Bronchial epithelial cell (primary cell): ENCODE data around the gene VSIG10. TPM values are rescaled to one million over a fixed set of nuclear protein-coding genes. Genes with fewer than 3 reads are reported as not detected.

Source experiments
- DNase-seq: peaks from one replicate; pipeline ENCODE4 v3.0.0-alpha.2; 2010; ENCODE audit warnings: low read depth
- FAIRE-seq: peaks from 2 replicates; lab custom pipeline; 2011; peaks lifted over from hg19 to GRCh38; lab: Jason Lieb, UNC
- H3K27me3 ChIP-seq: 2 replicates; pipeline ENCODE4 v1.5.1; 2011; ENCODE audit warnings: low read length; ENCODE audit not compliant: control insufficient read depth, insufficient read depth
- H3K36me3 ChIP-seq: 2 replicates; pipeline ENCODE4 v1.5.1; 2011; ENCODE audit warnings: low read length; ENCODE audit not compliant: control insufficient read depth, insufficient read depth
- H3K4me3 ChIP-seq: 2 replicates; pipeline ENCODE4 v1.5.1; 2011; ENCODE audit warnings: mild to moderate bottlenecking, low read depth, low read length, control low read depth
- CTCF ChIP-seq: IDR thresholded peaks from 2 replicates; pipeline ENCODE4 v1.5.1; 2011; ENCODE audit warnings: mild to moderate bottlenecking, moderate library complexity, low read length, control low read depth, inconsistent platforms; ENCODE audit not compliant: insufficient read depth, severe bottlenecking
- total RNA-seq: library from RNA; depleted of rRNA; stranded (reverse); fragments of >200 nt; gene quantifications from 2 replicates; pipeline ENCODE4 v1.2.1, GENCODE V29; 2014

The VSIG10 gene
- total RNA-seq, 1 donor from 2014 or later: 20.0 TPM

DNA sequence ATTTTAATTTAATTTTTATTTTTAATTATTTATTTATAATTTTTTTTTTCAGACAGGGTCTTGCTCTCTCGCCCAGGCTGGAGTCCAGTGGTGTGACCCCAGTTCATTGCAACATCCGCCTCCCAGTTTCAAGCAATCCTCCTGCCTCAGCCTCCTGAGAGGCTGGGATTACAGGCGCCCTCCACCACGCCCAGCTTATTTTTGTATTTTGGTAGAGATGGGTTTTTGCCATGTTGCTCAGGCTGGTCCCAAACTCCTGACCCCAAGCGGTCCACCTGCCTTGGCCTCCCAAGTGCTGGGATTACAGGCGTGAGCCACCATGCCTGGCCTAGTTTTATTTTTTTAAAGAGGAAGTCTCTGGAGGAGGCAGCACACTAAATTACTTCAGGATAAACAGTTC lies 18.5 kb upstream of the VSIG10 start:
- Histone ChIP-seq H3K27me3 (no peaks in the 10 kb centered on the region), H3K4me3 (no peak overlapping the region), H3K36me3 (no peaks in the 10 kb centered on the region)
- FAIRE-seq (no peak), DNase-seq (no peak)
- TF ChIP-seq CTCF: no peak

DNA sequence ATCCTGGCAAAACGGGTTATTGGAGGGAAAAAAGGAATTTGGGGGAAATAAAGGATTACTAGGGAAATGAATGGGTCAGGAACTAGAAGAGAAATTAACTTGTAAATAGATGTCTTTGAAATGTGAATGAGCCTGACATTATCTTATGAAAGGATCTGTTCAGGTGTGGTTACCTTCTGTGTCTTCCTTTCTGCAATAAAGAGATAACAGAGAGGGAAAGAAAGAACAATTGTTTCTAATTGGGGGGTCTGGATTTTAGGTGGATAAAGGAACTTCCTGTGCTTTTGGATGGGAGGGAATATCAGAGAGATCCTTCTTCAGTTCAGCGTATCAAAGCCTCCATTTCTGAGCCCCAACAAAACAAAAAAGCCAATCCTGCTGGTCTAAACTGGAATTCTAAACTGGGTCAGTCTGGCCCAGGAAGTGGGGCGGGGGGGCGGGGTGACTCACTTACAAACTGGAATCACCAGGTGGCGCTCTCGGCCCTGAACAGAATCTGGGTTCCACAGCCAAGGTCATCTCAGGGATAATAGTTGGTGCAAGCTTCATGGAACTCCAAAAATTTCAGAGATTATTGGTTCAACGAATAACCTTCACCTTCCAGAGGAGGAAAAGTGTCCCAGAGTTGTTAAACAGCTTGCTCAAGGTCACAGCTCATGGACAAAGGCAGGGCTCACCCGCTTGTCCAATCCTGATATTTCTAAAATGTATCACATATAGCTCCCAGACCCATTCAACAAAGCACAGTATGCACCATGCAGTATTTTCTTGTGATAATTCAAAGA lies 17.0 kb upstream of the VSIG10 start:
- no peaks in the 10 kb centered on the region for H3K27me3 ChIP-seq
- FAIRE-seq (no peak), DNase-seq (peak; percentile 40)
- peak; percentile 64 for TF ChIP-seq CTCF
- no peak overlapping the region for H3K4me3 ChIP-seq
- H3K36me3 ChIP-seq: no peaks in the 10 kb centered on the region

DNA sequence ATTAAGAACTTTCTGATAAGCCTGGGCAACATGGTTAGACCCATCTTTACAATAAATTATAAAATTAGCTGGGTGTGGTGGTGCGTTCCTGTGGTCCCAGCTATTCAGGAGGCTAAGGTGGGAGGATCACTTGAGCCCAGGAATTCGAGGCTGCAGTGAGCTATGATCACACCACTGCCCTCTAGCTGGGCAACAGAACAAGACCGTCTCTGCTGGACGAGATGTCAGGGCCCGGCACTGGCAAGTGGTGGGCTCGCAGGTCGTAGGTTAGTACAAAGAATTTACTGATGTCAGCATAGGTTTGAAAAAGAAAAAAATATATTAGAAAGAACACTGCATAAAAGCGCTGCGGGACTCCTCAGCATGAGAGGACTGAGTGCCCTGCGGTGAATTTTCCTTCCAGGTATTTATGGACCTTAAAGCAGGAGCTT lies 15.7 kb upstream of the VSIG10 start:
- TF ChIP-seq CTCF: no peak
- no peak overlapping the region for H3K4me3 ChIP-seq
- H3K36me3 ChIP-seq: no peaks in the 10 kb centered on the region
- DNase-seq (no peak), FAIRE-seq (no peak)
- H3K27me3 ChIP-seq: no peaks in the 10 kb centered on the region

GRCh38 chr12:118109088-118109487 lies 5.3 kb upstream of the VSIG10 start:
- TF ChIP-seq CTCF: no peak
- no peak for DNase-seq
- Histone ChIP-seq H3K27me3 (no peaks in the 10 kb centered on the region), H3K4me3 (no peak overlapping the region), H3K36me3 (no peaks in the 10 kb centered on the region)
- no peak for FAIRE-seq

DNA sequence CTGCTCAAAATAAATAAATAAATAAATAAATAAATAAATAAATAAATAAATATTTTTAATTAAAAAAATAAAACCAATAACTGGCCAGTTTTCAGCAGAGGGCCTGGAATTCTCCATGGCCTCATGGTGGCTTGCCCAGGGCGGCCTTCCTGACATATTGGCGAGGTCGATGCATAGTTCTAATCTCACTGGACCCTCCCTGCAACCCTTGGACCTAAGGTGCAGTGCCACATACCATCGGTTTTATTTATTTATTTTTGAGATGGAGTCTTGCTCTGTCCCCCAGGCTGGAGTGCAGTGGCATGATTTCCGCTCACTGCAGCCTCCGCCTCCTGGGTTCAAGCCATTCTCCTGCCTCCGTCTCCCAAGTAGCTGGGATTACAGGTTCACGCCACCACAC lies 3.9 kb upstream of the VSIG10 start:
- DNase-seq: no peak
- no peak for TF ChIP-seq CTCF
- Histone ChIP-seq H3K36me3 (no peaks in the 10 kb centered on the region), H3K4me3 (no peak overlapping the region), H3K27me3 (no peaks in the 10 kb centered on the region)
- no peak for FAIRE-seq

GRCh38 chr12:118107011-118107410 lies 3.2 kb upstream of the VSIG10 start:
- no peak overlapping the region for H3K4me3 ChIP-seq
- no peaks in the 10 kb centered on the region for H3K36me3 ChIP-seq
- FAIRE-seq (no peak), DNase-seq (no peak)
- TF ChIP-seq CTCF: no peak
- H3K27me3 ChIP-seq: no peaks in the 10 kb centered on the region
